Effector memory CD8-positive, alpha-beta T cell (primary cell): ENCODE results near the gene ABCD4.

Source experiments
- ATAC-seq: fragments of 150-1000 bp; cut with Tn5 transposase; replicated peaks from 2 replicates; pipeline ENCODE4 v1.10.0; 2021; ENCODE audit warnings: mild to moderate bottlenecking, moderate library complexity
- DNase-seq, 3 experiments: peaks; one replicate each; pipeline ENCODE4 v3.0.0; 2021
- H3K27ac Mint-ChIP-seq, 2 donors: one replicate each; pipeline ENCODE4 v1.8.0; 2022; ENCODE audit warnings: mild to moderate bottlenecking in 2 of 2, mixed read lengths in 2 of 2, moderate library complexity in 2 of 2
- H3K27me3 Mint-ChIP-seq, 2 donors: one replicate each; pipeline ENCODE4 v1.8.0; 2022; ENCODE audit warnings: mixed read lengths in 2 of 2
- H3K36me3 Mint-ChIP-seq: one replicate; pipeline ENCODE4 v1.8.0; 2022; ENCODE audit warnings: mild to moderate bottlenecking, moderate library complexity, mixed read lengths; ENCODE audit not compliant: insufficient read depth
- H3K4me1 Mint-ChIP-seq, 2 donors: one replicate each; pipeline ENCODE4 v1.8.0; 2022; ENCODE audit warnings: low read depth in 2 of 2, mixed read lengths in 2 of 2
- H3K4me3 Mint-ChIP-seq, 2 donors: one replicate each; pipeline ENCODE4 v1.8.0; 2022; ENCODE audit warnings: mild to moderate bottlenecking in 2 of 2, mixed read lengths in 2 of 2, moderate library complexity in 2 of 2
- H3K9me3 Mint-ChIP-seq, 2 donors: one replicate each; pipeline ENCODE4 v1.8.0; 2022; ENCODE audit warnings: mixed read lengths in 2 of 2

ABCD4 gene

GRCh38 chr14:74244115-74244514, 58.6 kb downstream of the ABCD4 start:
- Mint-ChIP-seq H3K36me3 (peaks cover 3% of the 10 kb centered on the region), H3K4me1 (peaks cover 14 to 17% of the 10 kb centered on the region in 2 donors), H3K4me3 (no peak overlapping the region), H3K9me3 (no peaks in the 10 kb centered on the region), H3K27me3 (peaks cover 84 to 96% of the 10 kb centered on the region in 2 donors), H3K27ac (no peak overlapping the region)
- ATAC-seq (no peak), DNase-seq (no peak)

GRCh38 chr14:74243051-74243450, 59.7 kb downstream of the ABCD4 start:
- Mint-ChIP-seq H3K9me3 (no peaks in the 10 kb centered on the region), H3K4me3 (no peak overlapping the region), H3K27ac (no peak overlapping the region), H3K36me3 (peaks cover 3% of the 10 kb centered on the region), H3K27me3 (peaks cover 88 to 96% of the 10 kb centered on the region in 2 donors), H3K4me1 (peaks cover 14 to 17% of the 10 kb centered on the region in 2 donors)
- no peak for ATAC-seq
- DNase-seq = no peak

- peaks cover 14 to 17% of the 10 kb centered on the region in 2 donors for H3K4me1 Mint-ChIP-seq
- ATAC-seq = no peak
- H3K36me3 Mint-ChIP-seq = peaks cover 3% of the 10 kb centered on the region
- peaks cover 91 to 96% of the 10 kb centered on the region in 2 donors for H3K27me3 Mint-ChIP-seq
- peak overlapping the region; percentile 69 to 75 for H3K4me3 Mint-ChIP-seq
- DNase-seq = no peak
- no peak overlapping the region for H3K27ac Mint-ChIP-seq
- H3K9me3 Mint-ChIP-seq = no peaks in the 10 kb centered on the region
Measured at GRCh38 chr14:74242780-74243042, 60.0 kb downstream of the ABCD4 start.

GRCh38 chr14:74242021-74242779, 60.5 kb downstream of the ABCD4 start:
- DNase-seq (no peak), ATAC-seq (peak; percentile 22)
- Mint-ChIP-seq H3K27ac (no peak overlapping the region), H3K4me3 (peak overlapping the region; percentile 69 to 75), H3K36me3 (peaks cover 3% of the 10 kb centered on the region), H3K4me1 (peaks cover 14 to 17% of the 10 kb centered on the region in 2 donors), H3K27me3 (peaks cover 93 to 96% of the 10 kb centered on the region in 2 donors), H3K9me3 (no peaks in the 10 kb centered on the region)

DNA sequence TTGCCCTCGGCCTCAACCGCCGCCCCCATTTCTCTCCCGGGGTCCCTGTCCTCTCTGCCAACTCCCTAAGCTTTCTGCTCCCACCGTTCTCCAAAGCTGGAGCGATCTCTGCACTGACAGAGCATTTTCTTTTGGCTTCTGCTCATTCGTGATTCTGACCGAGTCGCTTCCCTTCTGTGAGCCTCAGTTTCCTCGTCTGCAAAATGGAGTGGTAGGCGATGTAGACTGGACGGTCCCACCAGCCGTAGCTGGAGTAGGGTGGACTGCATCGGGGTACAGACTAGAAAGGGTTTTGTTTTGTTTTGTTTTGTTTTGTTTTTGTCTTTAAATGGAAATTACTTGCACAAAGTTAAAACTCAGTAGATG, 61.1 kb downstream of the ABCD4 start:
- Mint-ChIP-seq H3K9me3 (no peaks in the 10 kb centered on the region), H3K27me3 (peaks cover 89 to 96% of the 10 kb centered on the region in 2 donors), H3K4me3 (peak overlapping the region; percentile 69 to 75), H3K36me3 (peaks cover 3% of the 10 kb centered on the region), H3K4me1 (peaks cover 14 to 17% of the 10 kb centered on the region in 2 donors), H3K27ac (no peak overlapping the region)
- no peak for ATAC-seq
- no peak for DNase-seq

DNA sequence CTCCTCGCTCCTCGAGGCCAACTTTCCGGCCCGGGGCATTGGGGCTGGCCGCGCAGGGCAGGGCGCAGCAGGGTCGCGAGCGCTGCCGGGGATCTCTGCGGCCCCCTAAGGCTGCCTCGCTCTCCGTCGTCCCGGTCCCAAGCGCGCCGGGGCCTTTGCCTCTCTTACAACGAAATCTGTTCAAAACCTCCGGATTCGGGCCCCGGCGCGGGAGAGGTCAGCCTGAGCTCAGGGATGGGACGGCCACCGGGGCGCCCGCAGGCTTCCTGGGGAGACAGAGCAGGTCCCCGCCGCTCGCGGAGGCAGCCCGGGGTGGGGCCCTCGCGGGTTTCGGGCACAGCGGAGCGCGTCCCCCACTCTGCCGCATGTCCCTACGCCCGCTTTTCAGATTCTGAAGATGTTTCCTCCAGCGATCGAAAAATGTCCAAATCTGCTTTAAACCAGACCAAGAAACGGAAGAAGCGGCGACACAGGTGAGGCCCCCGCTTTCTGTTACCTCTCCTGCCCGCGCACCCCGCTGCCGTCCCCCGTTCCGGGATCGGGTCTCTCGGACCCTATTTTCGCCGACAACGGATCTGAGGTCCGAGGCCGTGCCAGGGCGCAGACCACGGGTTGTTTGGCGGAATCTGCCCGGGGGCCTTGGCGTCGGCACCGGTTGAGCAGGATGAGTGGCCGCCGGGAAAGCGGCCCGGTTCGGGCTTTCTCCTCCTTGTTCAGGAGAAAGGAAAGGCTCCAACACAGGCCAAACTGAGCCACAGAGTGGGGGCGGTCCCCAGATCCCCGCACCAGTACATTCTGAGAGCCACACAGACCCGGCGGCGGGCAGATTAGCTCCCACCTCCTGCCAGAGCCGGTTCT, 61.7 kb downstream of the ABCD4 start:
- H3K9me3 Mint-ChIP-seq = no peaks in the 10 kb centered on the region
- no peak overlapping the region for H3K27ac Mint-ChIP-seq
- peak; percentile 29 for ATAC-seq
- peaks cover 3% of the 10 kb centered on the region for H3K36me3 Mint-ChIP-seq
- no peak for DNase-seq
- H3K4me1 Mint-ChIP-seq = peaks cover 14 to 17% of the 10 kb centered on the region in 2 donors
- H3K27me3 Mint-ChIP-seq = peaks cover 83 to 96% of the 10 kb centered on the region in 2 donors
- H3K4me3 Mint-ChIP-seq = peak overlapping the region; percentile 69 to 75

GRCh38 chr14:74239848-74240793, 62.6 kb downstream of the ABCD4 start:
- no peaks in the 10 kb centered on the region for H3K9me3 Mint-ChIP-seq
- DNase-seq (no peak), ATAC-seq (no peak)
- H3K4me1 Mint-ChIP-seq = peaks cover 14 to 17% of the 10 kb centered on the region in 2 donors
- H3K27ac Mint-ChIP-seq = no peak overlapping the region
- H3K36me3 Mint-ChIP-seq = peaks cover 3% of the 10 kb centered on the region
- peaks cover 77 to 94% of the 10 kb centered on the region in 2 donors for H3K27me3 Mint-ChIP-seq
- H3K4me3 Mint-ChIP-seq = peak overlapping the region; percentile 69 to 75

GRCh38 chr14:74238974-74239847, 63.5 kb downstream of the ABCD4 start, which contains the start of gene VSX2:
TSS of gene VSX2 (plus strand) at chr14:74239449. CDS start at chr14:74239562, 113 bp downstream.
- Mint-ChIP-seq H3K27ac (no peak within 1 kb of the TSS), H3K4me1 (peaks cover 14 to 17% of the 10 kb centered on the region in 2 donors), H3K4me3 (peak within 1 kb of the TSS; percentile 69 to 75), H3K9me3 (no peaks in the 10 kb centered on the region), H3K27me3 (peaks cover 75 to 94% of the 10 kb centered on the region in 2 donors), H3K36me3 (peaks cover 3% of the 10 kb centered on the region)
- no peak for DNase-seq
- ATAC-seq = no peak

DNA sequence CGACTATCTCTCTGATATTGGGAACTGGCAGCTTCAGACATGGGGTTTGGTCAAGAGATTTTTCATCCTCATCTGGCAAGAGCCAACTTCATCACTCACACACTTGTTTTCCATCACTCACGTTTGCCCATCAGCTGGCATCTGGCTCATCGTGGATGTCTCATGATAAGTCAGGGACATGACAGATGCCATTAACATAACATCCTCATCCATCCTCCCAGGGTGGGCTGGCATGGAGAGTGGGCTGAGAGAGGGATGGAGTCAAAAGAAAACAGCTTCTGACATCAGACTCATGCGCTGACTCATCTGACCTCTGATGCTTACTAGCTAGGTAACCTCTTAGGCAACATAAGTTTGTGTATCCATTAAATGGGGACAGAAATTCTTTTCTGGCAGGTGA, 65.3 kb downstream of the ABCD4 start:
- no peaks in the 10 kb centered on the region for H3K9me3 Mint-ChIP-seq
- peaks cover 14 to 17% of the 10 kb centered on the region in 2 donors for H3K4me1 Mint-ChIP-seq
- no peak for ATAC-seq
- no peak overlapping the region for H3K4me3 Mint-ChIP-seq
- H3K36me3 Mint-ChIP-seq = no peaks in the 10 kb centered on the region
- no peak for DNase-seq
- H3K27ac Mint-ChIP-seq = no peak overlapping the region
- peaks cover 63 to 94% of the 10 kb centered on the region in 2 donors for H3K27me3 Mint-ChIP-seq
